Prostate gland (tissue), 2 donors: ENCODE results near the gene SPRED3.

ENCODE experiments used
- CTCF ChIP-seq, 4 experiments: fragments of 200-600 bp in 2 of 4; fragments of 450-650 bp in 2 of 4; sonication (generic) in 2 of 4; IDR thresholded peaks; 1 replicate in 3 of 4; 2 replicates in 1 of 4; pipeline ENCODE4 v1.5.1; 2016 to 2019; ENCODE audit warnings: antibody characterized with exemption in 4 of 4, mild to moderate bottlenecking in 2 of 4, moderate library complexity in 2 of 4
- POLR2A ChIP-seq: fragments of 450-650 bp; IDR thresholded peaks from one replicate; pipeline ENCODE4 v1.6.1; 2016; ENCODE audit warnings: antibody characterized with exemption, mild to moderate bottlenecking
- POLR2AphosphoS5 ChIP-seq: sonication (generic); formaldehyde crosslinking; IDR thresholded peaks from one replicate; pipeline ENCODE4 v1.6.1; 2017; ENCODE audit warnings: antibody characterized with exemption

GRCh38 chr19:38429055-38429810 lies 40.7 kb downstream of the SPRED3 start:
- TF ChIP-seq POLR2AphosphoS5 (no peak), CTCF (IDR thresholded peaks at IDR 0.05) (no peak), POLR2A (no peak)
